MM.1S (cell line): ENCODE data around the gene PTPRG.

ENCODE experiments used
- DNase-seq: peaks from one replicate; pipeline ENCODE4 v3.0.0-alpha.2; 2015
- H2AFZ ChIP-seq: fragments of 300-600 bp; sonication (generic); 2 replicates; pipeline ENCODE4 v1.6.0; 2016; ENCODE audit warnings: antibody characterized with exemption, low read length
- H3F3A ChIP-seq: fragments of 300-600 bp; sonication (generic); 2 replicates; pipeline ENCODE4 v1.6.1; 2016; ENCODE audit warnings: mild to moderate bottlenecking, antibody characterized with exemption, low read length, moderate library complexity, mixed read lengths; ENCODE audit not compliant: insufficient read depth
- H3K27ac ChIP-seq: fragments of 300-600 bp; sonication (generic); 2 replicates; pipeline ENCODE4 v1.5.1; 2016; ENCODE audit warnings: mild to moderate bottlenecking, low read length
- H3K27me3 ChIP-seq: fragments of 300-600 bp; sonication (generic); replicated peaks from 2 replicates; pipeline ENCODE4 v1.6.0; 2016; ENCODE audit warnings: low read length; ENCODE audit not compliant: insufficient read depth
- H3K36me3 ChIP-seq: fragments of 300-600 bp; sonication (generic); replicated peaks from 2 replicates; pipeline ENCODE4 v1.6.1; 2016; ENCODE audit warnings: mild to moderate bottlenecking, low read length, mixed read lengths; ENCODE audit not compliant: insufficient read depth
- H3K4me1 ChIP-seq: fragments of 300-600 bp; sonication (generic); 2 replicates; pipeline ENCODE4 v1.6.1; 2016; ENCODE audit warnings: low read length, mixed read lengths
- H3K4me2 ChIP-seq: fragments of 300-600 bp; sonication (generic); 2 replicates; pipeline ENCODE4 v1.6.0; 2016; ENCODE audit warnings: low read depth, low read length
- H3K4me3 ChIP-seq: fragments of 300-600 bp; sonication (generic); 2 replicates; pipeline ENCODE4 v1.5.1; 2016; ENCODE audit warnings: low read length, mixed read lengths
- H3K79me2 ChIP-seq: fragments of 300-600 bp; sonication (generic); 2 replicates; pipeline ENCODE4 v1.6.1; 2016; ENCODE audit warnings: mixed run types, low read length, mixed read lengths
- H3K9ac ChIP-seq: fragments of 300-600 bp; sonication (generic); 2 replicates; pipeline ENCODE4 v1.6.1; 2016; ENCODE audit warnings: low read length, mixed read lengths
- H3K9me2 ChIP-seq: fragments of 300-600 bp; sonication (generic); replicated peaks from 2 replicates; pipeline ENCODE4 v1.6.1; 2016; ENCODE audit warnings: mild to moderate bottlenecking, low read length, mixed read lengths; ENCODE audit not compliant: insufficient read depth
- H3K9me3 ChIP-seq: fragments of 300-600 bp; sonication (generic); replicated peaks from 2 replicates; pipeline ENCODE4 v1.6.1; 2016; ENCODE audit warnings: mild to moderate bottlenecking, low read length, mixed read lengths; ENCODE audit not compliant: insufficient read depth
- H4K20me1 ChIP-seq: fragments of 300-600 bp; sonication (generic); 2 replicates; pipeline ENCODE4 v1.6.1; 2016; ENCODE audit warnings: mild to moderate bottlenecking, low read length, moderate library complexity, mixed read lengths; ENCODE audit not compliant: insufficient read depth
- CTCF ChIP-seq: fragments of 300-600 bp; sonication (generic); IDR thresholded peaks from 2 replicates; pipeline ENCODE4 v1.5.1; 2016; ENCODE audit warnings: antibody characterized with exemption, low read length, mixed read lengths
- EZH2 ChIP-seq: fragments of 300-600 bp; sonication (generic); optimal IDR thresholded peaks from 2 replicates; pipeline ENCODE3; 2017; ENCODE audit warnings: low read depth, mild to moderate bottlenecking, antibody characterized with exemption, low read length, mixed read lengths
- EZH2phosphoT487 ChIP-seq: fragments of 300-600 bp; sonication (generic); IDR thresholded peaks from 2 replicates; pipeline ENCODE4 v1.6.1; 2018; ENCODE audit warnings: antibody characterized with exemption, low read length

Gene PTPRG

GRCh38 chr3:61822588-61822987 is 261.2 kb downstream of the PTPRG start:
- Histone ChIP-seq H3K4me3 (no peak overlapping the region), H3K9ac (no peak overlapping the region), H3F3A (no peaks in the 10 kb centered on the region), H3K27me3 (no peaks in the 10 kb centered on the region), H3K9me3 (no peaks in the 10 kb centered on the region), H3K36me3 (no peaks in the 10 kb centered on the region), H3K9me2 (no peaks in the 10 kb centered on the region), H2AFZ (no peak overlapping the region), H3K4me1 (no peaks in the 10 kb centered on the region), H4K20me1 (no peaks in the 10 kb centered on the region), H3K4me2 (no peak overlapping the region), H3K27ac (no peak overlapping the region), H3K79me2 (0 out of 2 replicates have a peak, but pooled peaks cover 3% of the 10 kb centered on the region)
- TF ChIP-seq CTCF (no peak), EZH2phosphoT487 (no peak), EZH2 (no peak)
- DNase-seq = no peak

- peaks cover 12% of the 10 kb centered on the region for H3K79me2 ChIP-seq
- TF ChIP-seq EZH2 (no peak), EZH2phosphoT487 (no peak), CTCF (no peak)
- H3K27me3 ChIP-seq = no peaks in the 10 kb centered on the region
- H3K4me1 ChIP-seq = no peaks in the 10 kb centered on the region
- DNase-seq = no peak
- H4K20me1 ChIP-seq = no peaks in the 10 kb centered on the region
- H3K9ac ChIP-seq = no peak overlapping the region
- no peaks in the 10 kb centered on the region for H3K36me3 ChIP-seq
- no peak overlapping the region for H3K27ac ChIP-seq
- H3K4me2 ChIP-seq = no peak overlapping the region
- no peaks in the 10 kb centered on the region for H3K9me2 ChIP-seq
- no peak overlapping the region for H3K4me3 ChIP-seq
- no peaks in the 10 kb centered on the region for H3K9me3 ChIP-seq
- no peaks in the 10 kb centered on the region for H3F3A ChIP-seq
- no peak overlapping the region for H2AFZ ChIP-seq
Measured at GRCh38 chr3:61824553-61825135, 263.3 kb downstream of the PTPRG start.

GRCh38 chr3:61826161-61826560 is 264.8 kb downstream of the PTPRG start:
- Histone ChIP-seq H3F3A (no peaks in the 10 kb centered on the region), H3K27me3 (no peaks in the 10 kb centered on the region), H3K27ac (no peak overlapping the region), H3K4me1 (no peaks in the 10 kb centered on the region), H2AFZ (no peak overlapping the region), H3K9me2 (no peaks in the 10 kb centered on the region), H3K4me3 (no peak overlapping the region), H3K4me2 (no peak overlapping the region), H3K36me3 (no peaks in the 10 kb centered on the region), H3K79me2 (peaks cover 14% of the 10 kb centered on the region), H4K20me1 (no peaks in the 10 kb centered on the region), H3K9me3 (no peaks in the 10 kb centered on the region), H3K9ac (no peak overlapping the region)
- TF ChIP-seq EZH2 = no peak
- TF ChIP-seq CTCF = no peak
- no peak for TF ChIP-seq EZH2phosphoT487
- DNase-seq = no peak
